ENCODE data around the gene ETV3L.

DNA sequence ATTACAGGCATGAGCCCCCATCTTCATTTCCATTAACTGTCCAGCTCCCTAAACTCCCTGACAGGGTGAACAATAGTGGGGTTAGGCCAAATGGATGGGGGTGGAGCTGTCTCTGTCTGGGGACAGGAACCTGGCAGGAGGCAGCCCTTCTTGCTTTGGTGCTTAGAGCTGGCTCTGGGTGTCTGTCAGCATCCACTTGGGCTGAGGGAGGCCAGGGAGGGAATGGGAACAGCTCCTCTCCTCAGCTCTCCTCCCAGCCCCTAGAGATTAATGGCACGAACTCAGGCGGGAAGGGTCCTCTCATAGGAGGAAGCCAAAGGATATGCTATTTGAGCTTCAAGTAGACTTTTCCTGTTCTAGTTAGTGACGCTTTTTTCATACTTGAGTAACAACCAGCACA is 11.1 kb upstream of the ETV3L start:
- no peak for TF ChIP-seq ZNF274 (IDR thresholded peaks at IDR 0.05; ENCODE audit: low read depth, low read length)
- TF ChIP-seq YY1 (IDR thresholded peaks at IDR 0.05; ENCODE audit: insufficient read depth, insufficient read length): no peak

Data from NT2/D1 (cell line).